DND-41 (cell line): ENCODE measurements around the gene LURAP1L.

Source experiments
- CTCF ChIP-seq: IDR thresholded peaks from 2 replicates; pipeline ENCODE4 v1.5.1; 2012; ENCODE audit warnings: borderline replicate concordance, low read length, moderate library complexity, mild to moderate bottlenecking; ENCODE audit not compliant: poor library complexity, severe bottlenecking; ENCODE audit errors: extremely low read depth
- EZH2 ChIP-seq: IDR thresholded peaks from 3 replicates; pipeline ENCODE4 v1.6.1; 2012; ENCODE audit warnings: borderline replicate concordance, low read depth, mild to moderate bottlenecking, moderate library complexity, low read length, inconsistent platforms; ENCODE audit not compliant: severe bottlenecking

- TF ChIP-seq CTCF, result no peak
- no peak for TF ChIP-seq EZH2
Measured at GRCh38 chr9:12764150-12764549, 10.7 kb upstream of the LURAP1L start.
